GM23338 (cell line): Measurements from ENCODE around the gene POLR3A. TPM values are rescaled to one million over a fixed set of nuclear protein-coding genes. Genes with fewer than 3 reads are reported as not detected.

Experiments
- ATAC-seq: fragments of 200-7000 bp; cut with Tn5 transposase; 3 replicates; pipeline ENCODE4 v1.9.1; 2020
- DNase-seq: peaks from one replicate; pipeline ENCODE4 v3.0.0-alpha.2; 2015; ENCODE audit warnings: low spot score
- H2AFZ ChIP-seq: fragments of 200-600 bp; sonication (generic); 2 replicates; pipeline ENCODE4 v1.8.0; 2016; ENCODE audit warnings: antibody characterized with exemption, mild to moderate bottlenecking, moderate library complexity
- H3F3A ChIP-seq: fragments of 200-600 bp; sonication (generic); replicated peaks from 2 replicates; pipeline ENCODE4 v1.8.0; 2017; ENCODE audit warnings: antibody characterized with exemption, mixed run types, low read depth
- H3K27ac ChIP-seq: fragments of 200-600 bp; sonication (generic); 2 replicates; pipeline ENCODE4 v1.6.1; 2016; ENCODE audit warnings: low read depth
- H3K27me3 ChIP-seq: fragments of 200-600 bp; sonication (generic); 2 replicates; pipeline ENCODE4 v1.8.0; 2016; ENCODE audit warnings: mild to moderate bottlenecking, mixed run types, moderate library complexity; ENCODE audit not compliant: insufficient read depth
- H3K36me3 ChIP-seq: fragments of 200-600 bp; sonication (generic); 2 replicates; pipeline ENCODE4 v1.8.0; 2016; ENCODE audit warnings: mild to moderate bottlenecking; ENCODE audit not compliant: insufficient read depth
- H3K4me1 ChIP-seq: fragments of 200-600 bp; sonication (generic); 2 replicates; pipeline ENCODE4 v1.8.0; 2016; ENCODE audit warnings: mild to moderate bottlenecking, moderate library complexity; ENCODE audit not compliant: insufficient read depth
- H3K4me2 ChIP-seq: fragments of 200-600 bp; sonication (generic); 2 replicates; pipeline ENCODE4 v1.7.1; 2017; ENCODE audit warnings: mixed run types
- H3K4me3 ChIP-seq: fragments of 200-600 bp; sonication (generic); 2 replicates; pipeline ENCODE4 v1.6.1; 2016; ENCODE audit warnings: mixed run types
- H3K79me2 ChIP-seq: fragments of 200-600 bp; sonication (generic); replicated peaks from 2 replicates; pipeline ENCODE4 v1.8.0; 2017; ENCODE audit warnings: mild to moderate bottlenecking; ENCODE audit not compliant: insufficient read depth
- H3K9me2 ChIP-seq: fragments of 200-600 bp; sonication (generic); 2 replicates; pipeline ENCODE4 v1.8.0; 2017; ENCODE audit not compliant: insufficient read depth
- H4K20me1 ChIP-seq: fragments of 200-600 bp; sonication (generic); replicated peaks from 2 replicates; pipeline ENCODE4 v1.8.0; 2017; ENCODE audit warnings: mild to moderate bottlenecking; ENCODE audit not compliant: insufficient read depth
- H3K27ac Mint-ChIP-seq: 2 replicates; pipeline ENCODE4 v1.8.0; 2020; ENCODE audit warnings: inconsistent platforms, mild to moderate bottlenecking, moderate library complexity, mixed read lengths
- H3K27me3 Mint-ChIP-seq: 3 replicates; pipeline ENCODE4 v1.8.0; 2022; ENCODE audit warnings: low read depth, mild to moderate bottlenecking, moderate library complexity, mixed read lengths, inconsistent platforms; ENCODE audit not compliant: insufficient read depth, poor library complexity
- H3K36me3 Mint-ChIP-seq: 3 replicates; pipeline ENCODE4 v1.8.0; 2021; ENCODE audit warnings: low read depth, mild to moderate bottlenecking, inconsistent platforms, moderate library complexity, mixed read lengths
- H3K4me1 Mint-ChIP-seq: 3 replicates; pipeline ENCODE4 v1.8.0; 2020; ENCODE audit warnings: mild to moderate bottlenecking, inconsistent platforms, mixed read lengths
- H3K4me3 Mint-ChIP-seq: 3 replicates; pipeline ENCODE4 v1.8.0; 2021; ENCODE audit warnings: moderate library complexity, mild to moderate bottlenecking, inconsistent platforms, mixed read lengths
- H3K9me3 Mint-ChIP-seq: 3 replicates; pipeline ENCODE4 v1.8.0; 2020; ENCODE audit warnings: moderate library complexity, mild to moderate bottlenecking, inconsistent platforms, mixed read lengths
- CREB1 ChIP-seq: fragments of 250-450 bp; sonication (Bioruptor Pico); IDR thresholded peaks from 2 replicates; pipeline ENCODE4 v1.5.0; 2020; ENCODE audit warnings: low read depth, mild to moderate bottlenecking, moderate library complexity
- CTCF ChIP-seq, 2 experiments: fragments of 200-600 bp in 1 of 2; sonication (generic) in 1 of 2; conservative IDR thresholded peaks; 2 replicates each; pipeline versions ENCODE4 v1.5.1 to v1.6.1; 2016 to 2017; ENCODE audit warnings: antibody characterized with exemption in 2 of 2, low read depth in 2 of 2, mild to moderate bottlenecking in 2 of 2, moderate library complexity in 1 of 2
- ETS1 ChIP-seq: IDR thresholded peaks from 2 replicates; pipeline ENCODE4 v1.6.1; 2016; ENCODE audit warnings: antibody characterized with exemption
- EZH2 ChIP-seq: fragments of 200-600 bp; sonication (generic); IDR thresholded peaks from one replicate; pipeline ENCODE4 v1.8.0; 2017; ENCODE audit warnings: antibody characterized with exemption, mild to moderate bottlenecking, low read depth; ENCODE audit not compliant: unreplicated experiment
- EZH2phosphoT487 ChIP-seq: fragments of 200-600 bp; sonication (generic); IDR thresholded peaks from one replicate; pipeline ENCODE4 v1.8.1; 2018; ENCODE audit warnings: antibody characterized with exemption; ENCODE audit not compliant: unreplicated experiment
- JUNB ChIP-seq: IDR thresholded peaks from one replicate; pipeline ENCODE4 v1.6.1; 2016; ENCODE audit warnings: antibody characterized with exemption; ENCODE audit not compliant: unreplicated experiment
- NANOG ChIP-seq: IDR thresholded peaks from 2 replicates; pipeline ENCODE4 v1.6.1; 2016; ENCODE audit warnings: antibody characterized with exemption, borderline replicate concordance
- POLR2AphosphoS5 ChIP-seq: IDR thresholded peaks from 2 replicates; pipeline ENCODE4 v1.6.1; 2016; ENCODE audit warnings: antibody characterized with exemption, low read depth
- REST ChIP-seq: IDR thresholded peaks from one replicate; pipeline ENCODE4 v1.6.1; 2018; ENCODE audit warnings: antibody characterized with exemption; ENCODE audit not compliant: unreplicated experiment
- ZNF114 ChIP-seq: fragments of 250-450 bp; sonication (Bioruptor Pico); IDR thresholded peaks from 2 replicates; pipeline ENCODE4 v1.5.0; 2020; ENCODE audit warnings: mild to moderate bottlenecking, moderate library complexity
- ZNF331 ChIP-seq: fragments of 250-450 bp; sonication (Bioruptor Pico); IDR thresholded peaks from 2 replicates; pipeline ENCODE4 v1.5.0; 2020; ENCODE audit warnings: low read depth, mild to moderate bottlenecking, moderate library complexity
- polyA plus RNA-seq: library from polyadenylated mRNA; unstranded; fragments of >200 nt; fragmentation: Nextera tagmentation; extraction: Ambion mirVana; gene quantifications from 2 replicates; pipeline ENCODE4 v1.2.1, GENCODE V29; 2016
- total RNA-seq: library from RNA; depleted of rRNA; stranded (reverse); fragments of >200 nt; shearing (Covaris generic); gene quantifications from 2 replicates; pipeline ENCODE4 v1.2.3, GENCODE V29; 2014

POLR3A gene
- total and polyA plus RNA-seq, 2 experiments from 2014 or later, result 11.6 to 35.5 TPM

GRCh38 chr10:77970869-77971803 lies 58.2 kb downstream of the POLR3A start (continued):
- TF ChIP-seq REST, result no peak
- TF ChIP-seq JUNB, result no peak
- TF ChIP-seq EZH2, result no peak
- TF ChIP-seq NANOG, result no peak
- TF ChIP-seq EZH2phosphoT487, result no peak
- no peak for TF ChIP-seq ETS1
- TF ChIP-seq ZNF331 (CRISPR knock-in tag), result no peak
- no peak for TF ChIP-seq POLR2AphosphoS5
- no peak for TF ChIP-seq CTCF (conservative IDR thresholded peaks at IDR 0.05; ENCODE audit: low read depth in 2 of 2)
- no peak for TF ChIP-seq CREB1 (CRISPR knock-in tag)
- TF ChIP-seq ZNF114 (CRISPR knock-in tag), result no peak

GRCh38 chr10:77969114-77969513 lies 60.2 kb downstream of the POLR3A start:
- no peaks in the 10 kb centered on the region for H3K36me3 ChIP-seq
- no peaks in the 10 kb centered on the region for H3K79me2 ChIP-seq
- no peaks in the 10 kb centered on the region for H4K20me1 ChIP-seq
- Mint-ChIP-seq H3K4me1 (peaks cover 6% of the 10 kb centered on the region; the same call in 2 of the 3 replicates), H3K36me3 (peaks cover 11% of the 10 kb centered on the region), H3K27me3 (peaks cover 4% of the 10 kb centered on the region), H3K27ac (no peak overlapping the region), H3K9me3 (peaks cover 15% of the 10 kb centered on the region), H3K4me3 (no peak overlapping the region)
- no peaks in the 10 kb centered on the region for H3F3A ChIP-seq
- DNase-seq (no peak), ATAC-seq (no peak)
- H3K4me2 ChIP-seq, result no peak overlapping the region
- H3K27me3 ChIP-seq, result no peaks in the 10 kb centered on the region
- no peak overlapping the region for H3K4me3 ChIP-seq
- H2AFZ ChIP-seq, result no peak overlapping the region
- no peaks in the 10 kb centered on the region for H3K4me1 ChIP-seq
- H3K9me2 ChIP-seq, result no peaks in the 10 kb centered on the region
- H3K27ac ChIP-seq, result no peak overlapping the region
- TF ChIP-seq CTCF (conservative IDR thresholded peaks at IDR 0.05; ENCODE audit: low read depth in 2 of 2), result no peak
- no peak for TF ChIP-seq EZH2phosphoT487
